ENCODE measurements around the gene XG.
"Not testable (repeated sequence)": the region's sequence is repeated elsewhere in the genome, so short reads cannot be mapped to it uniquely, and the experiment has no call there.

XG gene

DNA sequence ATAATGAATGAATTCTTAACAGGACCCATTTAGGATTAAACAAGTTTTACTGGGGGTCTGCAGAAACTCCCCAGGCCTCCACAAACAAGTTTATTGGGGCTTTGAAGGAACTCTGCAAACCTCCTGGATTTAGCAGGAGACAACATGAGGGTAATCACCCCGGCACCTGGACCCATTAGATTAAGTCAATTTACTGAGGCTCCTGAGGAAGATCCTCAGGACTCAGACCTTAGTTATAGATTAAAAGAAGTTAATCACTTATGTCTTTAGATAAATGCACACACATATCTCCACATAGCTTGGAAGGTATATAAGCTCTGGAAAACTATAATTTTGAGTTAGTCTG lies 29.4 kb downstream of the XG start:
- DNase-seq, result no peak

GRCh38 chrX:2781698-2782097 lies 29.9 kb downstream of the XG start:
- no peak for DNase-seq

GRCh38 chrX:2782171-2782570 lies 30.3 kb downstream of the XG start:
- no peak for DNase-seq

DNA sequence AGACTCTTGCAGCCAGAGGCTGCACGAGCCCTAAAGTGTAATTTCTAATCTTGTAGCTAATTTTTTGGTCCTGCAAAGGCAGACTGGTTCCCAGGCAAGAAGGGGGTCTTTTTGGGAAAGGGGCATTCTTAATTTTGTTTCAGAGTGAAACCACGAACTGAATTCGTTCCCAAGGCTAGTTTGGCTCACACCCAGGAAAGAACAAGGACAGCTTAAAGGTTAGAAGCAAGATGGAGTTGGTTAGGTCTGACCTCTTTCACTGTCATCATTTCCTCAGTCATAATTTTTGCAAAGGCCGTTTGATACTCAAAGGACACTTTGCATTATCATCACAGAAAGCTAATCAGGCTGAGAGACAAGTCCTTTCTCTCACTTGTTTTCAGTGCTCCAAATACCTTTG lies 30.9 kb downstream of the XG start:
- no peak for DNase-seq

- no peak for DNase-seq
Observed at GRCh38 chrX:2784026-2784425, 32.2 kb downstream of the XG start.

DNA sequence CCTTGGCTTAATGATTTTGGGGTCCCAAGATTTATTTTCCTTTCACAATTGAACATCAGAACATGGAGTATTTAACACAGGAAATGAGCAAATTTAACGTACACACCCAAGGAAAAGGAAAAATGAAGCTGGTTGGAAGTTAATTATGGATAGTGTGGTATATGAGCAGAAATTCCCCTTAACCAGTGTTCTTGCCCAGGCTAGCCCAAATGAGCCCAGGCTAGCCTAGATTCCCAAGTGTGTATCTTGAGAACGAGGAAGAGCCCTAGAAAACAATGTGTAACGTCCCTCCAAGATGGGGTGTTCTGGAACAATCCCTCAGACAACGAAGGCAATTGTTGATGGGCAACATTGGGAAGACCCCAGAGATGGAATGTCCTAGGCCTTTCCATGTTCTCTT lies 33.7 kb downstream of the XG start:
- no peak for DNase-seq

DNA sequence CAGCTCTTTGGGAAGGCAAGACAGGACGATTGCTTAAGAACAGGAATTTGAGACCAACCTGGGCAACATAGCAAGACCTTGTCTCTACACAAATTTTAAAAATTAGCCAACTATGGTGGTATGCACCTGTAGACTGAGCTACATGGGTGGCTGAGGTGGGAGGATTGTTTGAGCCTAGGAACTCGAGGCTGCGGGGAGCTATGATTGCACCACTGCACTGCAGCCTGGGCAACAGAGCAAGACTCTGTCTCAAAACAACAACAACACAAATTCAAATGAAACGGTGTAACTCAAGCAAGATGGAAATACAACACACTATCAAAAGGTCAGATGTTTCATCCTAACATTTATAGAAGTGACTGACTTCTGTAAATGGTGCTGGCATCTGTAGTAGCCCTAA lies 37.1 kb downstream of the XG start:
- no peak for DNase-seq

DNA sequence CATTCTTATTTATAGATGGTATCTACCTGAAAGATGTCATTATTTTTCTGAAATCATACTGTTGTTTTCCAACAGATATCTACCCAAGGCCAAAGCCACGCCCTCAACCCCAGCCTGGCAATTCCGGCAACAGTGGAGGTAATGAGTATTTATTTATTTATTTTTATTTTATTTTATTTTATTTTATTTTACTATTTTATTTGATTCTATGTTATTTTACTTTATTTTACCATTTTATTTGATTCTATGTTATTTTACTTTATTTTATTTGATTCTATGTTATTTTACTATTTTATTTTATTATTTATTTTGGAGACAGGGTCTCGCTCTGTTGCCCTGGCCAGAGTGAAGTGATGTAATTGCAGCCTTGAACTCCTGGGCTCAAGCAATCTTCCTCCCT lies 37.7 kb downstream of the XG start:
- DNase-seq, result no peak

DNA sequence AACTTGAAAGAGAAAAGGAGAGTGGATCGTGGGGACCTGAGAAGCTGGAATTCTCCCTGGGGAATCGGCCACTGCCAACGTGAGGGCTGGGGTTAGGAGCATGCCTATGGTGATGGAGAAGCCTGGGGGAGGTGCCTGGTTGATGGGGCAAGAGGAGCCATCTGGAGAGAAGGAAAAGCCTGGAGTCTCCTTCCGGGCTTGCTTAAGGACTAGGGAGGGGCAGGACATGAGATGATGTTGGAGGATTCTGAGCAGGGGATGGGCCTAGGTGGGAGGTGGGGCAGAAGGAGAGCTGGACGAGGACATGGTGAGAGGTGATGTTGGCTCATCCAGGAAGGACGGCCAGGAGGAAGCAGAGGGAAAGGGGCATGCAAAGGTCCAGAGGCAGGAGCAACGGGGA lies 41.9 kb downstream of the XG start:
- DNase-seq, result no peak

DNA sequence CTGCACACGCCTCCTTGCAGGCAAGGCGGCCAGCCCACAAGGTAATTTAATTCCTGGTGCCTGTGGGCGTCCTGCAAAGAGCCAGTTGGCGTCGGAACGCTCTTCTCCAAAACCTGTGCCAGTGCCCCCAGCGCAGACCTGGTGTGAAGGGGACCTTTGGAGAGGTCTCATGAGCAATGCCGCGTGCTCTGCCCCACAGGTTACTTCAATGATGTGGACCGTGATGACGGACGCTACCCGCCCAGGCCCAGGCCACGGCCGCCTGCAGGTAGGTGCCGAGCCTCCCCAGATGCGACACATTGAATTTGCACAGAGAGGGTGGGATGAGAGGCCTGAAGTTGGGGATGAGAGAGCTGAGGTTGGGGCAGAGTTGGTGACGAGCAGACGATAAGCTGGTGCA lies 42.5 kb downstream of the XG start:
- DNase-seq, result no peak

- DNase-seq, result not testable (repeated sequence)
Observed at GRCh38 chrX:2796808-2797207, 45.0 kb downstream of the XG start.

DNA sequence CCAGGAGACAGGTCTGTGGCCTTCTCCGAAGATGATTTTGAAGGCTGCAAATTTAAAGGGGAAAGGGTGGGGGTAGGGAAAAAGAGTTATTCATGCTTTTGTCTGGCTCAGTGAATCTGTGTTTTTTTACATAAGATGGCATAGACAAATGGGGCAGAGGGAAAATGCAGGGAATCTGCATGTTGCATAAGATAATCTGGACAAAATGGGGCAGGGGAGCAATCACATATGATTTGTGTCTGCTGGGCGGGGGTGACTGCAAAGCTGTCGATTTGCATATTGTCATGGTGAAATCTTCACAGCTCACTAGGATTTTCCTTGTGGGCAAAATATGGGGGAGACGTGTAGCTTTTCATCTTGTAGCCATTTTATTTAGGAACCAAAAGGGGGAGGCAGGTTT lies 47.5 kb downstream of the XG start:
- DNase-seq, result no peak

DNA sequence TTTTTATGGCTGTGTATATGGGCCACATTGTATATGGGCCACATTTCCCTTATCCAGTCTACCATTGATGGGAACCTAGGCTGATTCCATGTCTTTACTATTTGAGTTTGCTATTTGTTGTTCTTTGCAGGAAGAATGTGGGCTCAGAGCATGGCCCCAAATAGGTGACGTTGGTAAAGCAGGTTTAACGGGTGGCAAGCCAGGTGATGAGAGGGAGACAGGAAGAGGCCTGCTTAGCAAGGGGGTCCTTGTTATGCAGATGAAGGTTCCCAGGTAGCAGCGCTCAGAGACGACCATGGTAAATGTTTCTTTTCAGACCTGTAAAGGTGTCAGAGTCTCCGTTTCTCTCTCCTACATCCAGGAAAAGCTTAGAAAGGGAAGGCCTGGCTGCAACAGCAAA lies 48.1 kb downstream of the XG start:
- DNase-seq, result not testable (repeated sequence)

- no peak for DNase-seq
Observed at GRCh38 chrX:2801223-2801622, 49.4 kb downstream of the XG start.

GRCh38 chrX:2802376-2803090 lies 50.7 kb downstream of the XG start:
- peak; percentile 35 for DNase-seq

DNA sequence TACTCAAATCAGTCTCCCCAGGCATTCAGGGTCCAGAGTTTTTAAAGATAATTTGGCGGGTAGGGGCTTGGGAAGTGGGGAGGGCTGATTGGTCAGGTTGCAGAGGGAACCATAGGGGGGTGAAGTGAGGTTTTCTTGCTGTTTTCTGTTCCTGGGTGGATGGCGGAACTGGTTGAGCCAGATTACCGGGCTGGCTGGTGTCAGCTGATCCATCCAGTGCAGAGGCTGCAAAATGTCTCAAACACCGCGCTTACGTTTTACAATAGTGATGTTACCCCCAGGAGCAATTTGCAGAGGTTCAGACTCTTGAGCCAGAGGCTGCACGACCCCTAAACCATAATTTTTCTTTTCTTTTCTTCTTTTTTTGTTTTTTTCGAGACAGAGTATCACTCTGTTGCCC lies 51.6 kb downstream of the XG start:
- DNase-seq, result not testable (repeated sequence)

DNA sequence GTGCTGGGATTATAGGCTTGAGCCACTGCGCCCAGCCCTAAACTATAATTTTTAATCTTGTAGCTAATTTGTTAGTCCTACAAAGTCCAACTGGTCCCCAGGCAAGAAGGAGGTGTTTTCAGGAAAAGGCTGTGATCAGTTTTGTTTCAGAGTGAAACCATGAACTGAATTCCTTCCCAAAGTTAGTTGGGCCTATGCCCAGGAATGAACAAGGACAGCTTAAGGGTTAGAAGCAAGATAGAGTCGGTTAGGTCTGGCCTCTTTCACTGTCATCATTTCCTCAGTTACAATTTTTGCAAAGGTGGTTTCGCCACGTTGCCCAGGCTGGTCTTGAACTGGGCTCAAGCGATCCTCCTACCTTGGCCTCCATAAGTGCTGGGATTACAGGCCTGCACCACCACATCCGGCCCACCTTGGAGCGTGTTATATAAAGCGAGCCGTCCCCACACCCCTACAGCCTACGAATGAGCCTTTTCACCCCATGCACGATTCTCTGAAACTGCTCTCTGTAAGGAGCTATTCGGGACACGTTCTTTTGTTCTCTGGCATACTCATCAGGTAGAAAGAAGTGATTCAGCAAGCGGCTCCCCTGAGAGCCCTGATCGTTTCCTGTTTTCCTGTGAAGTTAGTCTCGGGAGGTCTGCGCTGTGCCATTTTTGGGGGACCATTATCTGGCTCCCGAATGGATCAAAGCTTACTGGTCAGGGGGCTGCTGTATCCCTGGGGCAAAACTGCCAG lies 52.4 kb downstream of the XG start:
- peak; percentile 16 for DNase-seq

DNA sequence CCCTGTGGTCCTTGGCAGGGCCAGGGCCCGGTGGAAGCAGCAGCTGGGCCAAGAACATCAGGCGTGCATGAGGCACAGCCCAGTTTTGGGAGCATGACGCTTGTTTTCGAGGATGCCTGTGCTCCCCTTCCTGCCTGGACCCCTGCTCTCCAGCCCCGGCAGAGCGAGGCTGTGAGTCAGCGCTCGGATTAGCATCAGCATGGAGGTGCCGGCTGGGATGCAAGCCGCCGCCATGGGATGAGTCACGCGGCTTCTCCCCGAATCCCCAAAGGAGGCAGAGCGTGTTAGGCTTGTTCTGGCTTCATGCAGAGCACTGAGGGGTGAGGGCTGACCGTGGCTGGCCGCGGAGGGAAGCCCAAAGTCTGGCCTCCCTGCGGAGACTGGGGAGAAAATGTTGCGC lies 53.0 kb downstream of the XG start:
- peak; percentile 81 for DNase-seq

- peak; percentile 6 for DNase-seq
Observed at GRCh38 chrX:2811271-2811670, 59.4 kb downstream of the XG start.

- peak; percentile 36 for DNase-seq
Observed at GRCh38 chrX:2812161-2812907, 60.5 kb downstream of the XG start.

GRCh38 chrX:2817036-2817435 lies 65.2 kb downstream of the XG start:
- DNase-seq, result no peak

- peak; percentile 10 for DNase-seq
Observed at GRCh38 chrX:2819345-2820135, 67.7 kb downstream of the XG start.
